ENCODE measurements around the gene OSBPL1A.

The OSBPL1A gene

DNA sequence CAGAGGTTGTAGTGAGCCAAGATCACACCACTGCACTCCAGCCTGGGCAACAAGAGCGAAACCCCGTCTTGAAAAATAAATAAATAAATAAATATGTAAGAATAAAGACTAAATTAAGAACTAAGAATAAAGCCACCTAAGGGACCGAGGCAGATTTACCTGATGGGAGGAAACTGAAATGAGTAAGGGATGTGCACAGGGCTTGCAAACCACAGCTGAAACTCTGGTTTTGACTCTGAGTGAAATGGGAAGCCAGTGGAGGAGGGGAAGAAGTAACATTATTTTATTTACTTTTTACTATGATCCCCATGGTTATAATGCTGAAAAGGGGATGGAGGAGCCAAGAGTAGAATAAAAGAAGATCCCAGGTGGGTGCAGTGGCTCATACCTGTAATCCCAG, 151.5 kb downstream of the OSBPL1A start:
- H3K27ac ChIP-seq (ENCODE audit: low read depth, low read length) = no peak overlapping the region
- H2AFZ ChIP-seq (ENCODE audit: low read depth, low read length, severe bottlenecking) = no peak overlapping the region
- no peaks in the 10 kb centered on the region for H3K27me3 ChIP-seq (ENCODE audit: low read length)
- no peak overlapping the region for H3K9ac ChIP-seq (ENCODE audit: low read length)
- H3F3A ChIP-seq (ENCODE audit: insufficient read depth) = no peaks in the 10 kb centered on the region
- H3K4me2 ChIP-seq (ENCODE audit: low read depth, low read length, poor library complexity, severe bottlenecking) = no peak overlapping the region
- TF ChIP-seq, protein P1, sequence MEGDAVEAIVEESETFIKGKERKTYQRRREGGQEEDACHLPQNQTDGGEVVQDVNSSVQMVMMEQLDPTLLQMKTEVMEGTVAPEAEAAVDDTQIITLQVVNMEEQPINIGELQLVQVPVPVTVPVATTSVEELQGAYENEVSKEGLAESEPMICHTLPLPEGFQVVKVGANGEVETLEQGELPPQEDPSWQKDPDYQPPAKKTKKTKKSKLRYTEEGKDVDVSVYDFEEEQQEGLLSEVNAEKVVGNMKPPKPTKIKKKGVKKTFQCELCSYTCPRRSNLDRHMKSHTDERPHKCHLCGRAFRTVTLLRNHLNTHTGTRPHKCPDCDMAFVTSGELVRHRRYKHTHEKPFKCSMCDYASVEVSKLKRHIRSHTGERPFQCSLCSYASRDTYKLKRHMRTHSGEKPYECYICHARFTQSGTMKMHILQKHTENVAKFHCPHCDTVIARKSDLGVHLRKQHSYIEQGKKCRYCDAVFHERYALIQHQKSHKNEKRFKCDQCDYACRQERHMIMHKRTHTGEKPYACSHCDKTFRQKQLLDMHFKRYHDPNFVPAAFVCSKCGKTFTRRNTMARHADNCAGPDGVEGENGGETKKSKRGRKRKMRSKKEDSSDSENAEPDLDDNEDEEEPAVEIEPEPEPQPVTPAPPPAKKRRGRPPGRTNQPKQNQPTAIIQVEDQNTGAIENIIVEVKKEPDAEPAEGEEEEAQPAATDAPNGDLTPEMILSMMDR (IDR thresholded peaks at IDR 0.05; ENCODE audit: insufficient read depth, low read length, poor library complexity, severe bottlenecking) = no peak
- no peak for TF ChIP-seq EZH2phosphoT487 (conservative IDR thresholded peaks at IDR 0.05; ENCODE audit: low read length)
- no peaks in the 10 kb centered on the region for H3K9me2 ChIP-seq (replicated peaks; ENCODE audit: insufficient read depth, low read length)
- no peak overlapping the region for H3K4me3 ChIP-seq (ENCODE audit: insufficient read depth, low read length, poor library complexity, severe bottlenecking)
- H3K36me3 ChIP-seq (ENCODE audit: low read length) = no peaks in the 10 kb centered on the region
- H3K79me2 ChIP-seq (ENCODE audit: insufficient read depth, low read length) = no peaks in the 10 kb centered on the region
- no peaks in the 10 kb centered on the region for H4K20me1 ChIP-seq (ENCODE audit: low read depth, low read length)
- no peaks in the 10 kb centered on the region for H3K9me3 ChIP-seq (ENCODE audit: insufficient read depth, low read length)

DNA sequence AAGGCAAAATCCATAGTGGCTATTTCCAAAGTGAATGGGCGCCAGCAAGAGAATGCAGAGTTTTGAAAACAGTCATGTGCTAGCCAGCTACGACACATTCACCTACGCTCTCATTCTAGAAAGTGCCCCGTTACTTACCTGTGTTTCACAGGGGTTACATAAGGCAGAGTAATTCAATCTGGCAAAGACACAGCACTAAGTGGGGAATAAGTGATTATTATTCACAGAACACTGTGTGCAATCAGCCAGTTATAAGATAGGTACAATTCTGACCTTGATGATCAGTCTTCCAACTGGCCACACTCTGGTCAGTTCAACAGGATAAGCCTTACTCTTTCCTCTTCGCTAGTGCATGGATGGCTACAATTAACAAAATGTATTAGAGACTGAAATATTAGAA, 152.9 kb downstream of the OSBPL1A start:
- no peaks in the 10 kb centered on the region for H3K9me3 ChIP-seq (ENCODE audit: insufficient read depth, low read length)
- no peaks in the 10 kb centered on the region for H4K20me1 ChIP-seq (ENCODE audit: low read depth, low read length)
- H3K4me2 ChIP-seq (ENCODE audit: low read depth, low read length, poor library complexity, severe bottlenecking) = no peak overlapping the region
- H2AFZ ChIP-seq (ENCODE audit: low read depth, low read length, severe bottlenecking) = no peak overlapping the region
- H3K27me3 ChIP-seq (ENCODE audit: low read length) = no peaks in the 10 kb centered on the region
- no peaks in the 10 kb centered on the region for H3K36me3 ChIP-seq (ENCODE audit: low read length)
- TF ChIP-seq EZH2phosphoT487 (conservative IDR thresholded peaks at IDR 0.05; ENCODE audit: low read length) = no peak
- TF ChIP-seq, protein P1 (IDR thresholded peaks at IDR 0.05; ENCODE audit: insufficient read depth, low read length, poor library complexity, severe bottlenecking) = no peak
- H3K79me2 ChIP-seq (ENCODE audit: insufficient read depth, low read length) = no peaks in the 10 kb centered on the region
- no peaks in the 10 kb centered on the region for H3F3A ChIP-seq (ENCODE audit: insufficient read depth)
- H3K9ac ChIP-seq (ENCODE audit: low read length) = no peak overlapping the region
- no peak overlapping the region for H3K4me3 ChIP-seq (ENCODE audit: insufficient read depth, low read length, poor library complexity, severe bottlenecking)
- no peaks in the 10 kb centered on the region for H3K9me2 ChIP-seq (replicated peaks; ENCODE audit: insufficient read depth, low read length)
- H3K27ac ChIP-seq (ENCODE audit: low read depth, low read length) = no peak overlapping the region

DNA sequence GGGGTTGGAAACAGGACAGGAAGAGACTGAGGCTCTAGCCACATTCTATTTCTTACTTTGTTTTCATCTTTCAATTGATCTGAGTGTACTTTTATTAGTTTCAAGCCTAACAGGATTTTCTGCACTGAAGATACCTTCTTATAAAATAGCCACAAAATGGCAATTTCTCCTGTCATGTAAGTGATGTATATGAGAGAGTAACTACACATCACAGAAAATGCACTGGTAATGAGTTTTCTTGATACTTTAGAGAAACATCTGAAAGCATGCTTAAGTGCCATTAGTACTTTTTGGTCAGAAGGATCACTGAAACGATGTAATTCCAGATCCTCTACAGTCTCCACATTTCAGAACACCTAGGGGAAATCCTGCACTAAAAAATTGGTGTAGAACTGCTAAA, 153.9 kb downstream of the OSBPL1A start:
- Histone ChIP-seq H3K79me2 (ENCODE audit: insufficient read depth, low read length) (no peaks in the 10 kb centered on the region), H3K9me2 (replicated peaks; ENCODE audit: insufficient read depth, low read length) (no peaks in the 10 kb centered on the region), H2AFZ (ENCODE audit: low read depth, low read length, severe bottlenecking) (no peak overlapping the region), H3K4me3 (ENCODE audit: insufficient read depth, low read length, poor library complexity, severe bottlenecking) (no peak overlapping the region), H3K27me3 (ENCODE audit: low read length) (no peaks in the 10 kb centered on the region), H3K9ac (ENCODE audit: low read length) (no peak overlapping the region), H4K20me1 (ENCODE audit: low read depth, low read length) (no peaks in the 10 kb centered on the region), H3K27ac (ENCODE audit: low read depth, low read length) (no peak overlapping the region), H3K4me2 (ENCODE audit: low read depth, low read length, poor library complexity, severe bottlenecking) (no peak overlapping the region), H3K36me3 (ENCODE audit: low read length) (no peaks in the 10 kb centered on the region), H3F3A (ENCODE audit: insufficient read depth) (no peaks in the 10 kb centered on the region), H3K9me3 (ENCODE audit: insufficient read depth, low read length) (no peaks in the 10 kb centered on the region)
- TF ChIP-seq, protein P1 (IDR thresholded peaks at IDR 0.05; ENCODE audit: insufficient read depth, low read length, poor library complexity, severe bottlenecking) = no peak
- TF ChIP-seq EZH2phosphoT487 (conservative IDR thresholded peaks at IDR 0.05; ENCODE audit: low read length) = no peak

All from SU-DHL-6 (cell line).